ENCODE data around the gene TRMT11. TPM values are rescaled to one million over a fixed set of nuclear protein-coding genes. Genes with fewer than 3 reads are reported as not detected.
"Not testable (repeated sequence)": the region's sequence is repeated elsewhere in the genome, so short reads cannot be mapped to it uniquely, and the experiment has no call there.

Gene TRMT11
- total RNA-seq, 1 experiment from 2014 or later, result 140 TPM

GRCh38 chr6:126010040-126010439 lies 23.7 kb downstream of the TRMT11 start:
- no peaks in the 10 kb centered on the region for H4K20me1 ChIP-seq (ENCODE audit: insufficient read depth, low read depth, low read length)
- peaks cover 74% of the 10 kb centered on the region for H3K36me3 ChIP-seq (ENCODE audit: insufficient read depth, low read length)
- H2AFZ ChIP-seq (ENCODE audit: low read length), result no peak overlapping the region
- DNase-seq, result no peak
- H3K9ac ChIP-seq (ENCODE audit: low read length), result no peak overlapping the region
- no peaks in the 10 kb centered on the region for H3K9me3 ChIP-seq (ENCODE audit: low read length)
- H3K9me2 ChIP-seq (replicated peaks; ENCODE audit: insufficient read depth, low read length), result no peaks in the 10 kb centered on the region
- no peak overlapping the region for H3K4me2 ChIP-seq (ENCODE audit: low read depth, low read length, poor library complexity, severe bottlenecking)
- H3K79me2 ChIP-seq (ENCODE audit: low read length), result peaks cover 26% of the 10 kb centered on the region
- no peak overlapping the region for H3K4me3 ChIP-seq (ENCODE audit: low read length)
- no peak overlapping the region for H3K27ac ChIP-seq (ENCODE audit: low read length)
- no peaks in the 10 kb centered on the region for H3K27me3 ChIP-seq (ENCODE audit: low read length)
- H3K4me1 ChIP-seq (ENCODE audit: low read length), result no peaks in the 10 kb centered on the region

- Histone ChIP-seq H3K9ac (ENCODE audit: low read length) (no peak overlapping the region), H2AFZ (ENCODE audit: low read length) (no peak overlapping the region), H3K27ac (ENCODE audit: low read length) (no peak overlapping the region), H3K36me3 (ENCODE audit: insufficient read depth, low read length) (peaks cover 78% of the 10 kb centered on the region), H3K79me2 (ENCODE audit: low read length) (peaks cover 39% of the 10 kb centered on the region), H3K27me3 (ENCODE audit: low read length) (no peaks in the 10 kb centered on the region), H3K4me2 (ENCODE audit: low read depth, low read length, poor library complexity, severe bottlenecking) (no peak overlapping the region), H3K9me2 (replicated peaks; ENCODE audit: insufficient read depth, low read length) (no peaks in the 10 kb centered on the region), H3K4me1 (ENCODE audit: low read length) (no peaks in the 10 kb centered on the region), H3K9me3 (ENCODE audit: low read length) (no peaks in the 10 kb centered on the region), H4K20me1 (ENCODE audit: insufficient read depth, low read depth, low read length) (no peaks in the 10 kb centered on the region), H3K4me3 (ENCODE audit: low read length) (no peak overlapping the region)
- DNase-seq, result no peak
These were observed 29.5 kb downstream of the TRMT11 start for GRCh38 chr6:126015863-126016262.

- no peaks in the 10 kb centered on the region for H3K9me2 ChIP-seq (replicated peaks; ENCODE audit: insufficient read depth, low read length)
- no peaks in the 10 kb centered on the region for H3K4me1 ChIP-seq (ENCODE audit: low read length)
- H3K36me3 ChIP-seq (ENCODE audit: insufficient read depth, low read length), result peaks cover 80% of the 10 kb centered on the region
- no peaks in the 10 kb centered on the region for H3K9me3 ChIP-seq (ENCODE audit: low read length)
- no peaks in the 10 kb centered on the region for H3K27me3 ChIP-seq (ENCODE audit: low read length)
- no peak overlapping the region for H3K27ac ChIP-seq (ENCODE audit: low read length)
- no peak overlapping the region for H2AFZ ChIP-seq (ENCODE audit: low read length)
- H3K9ac ChIP-seq (ENCODE audit: low read length), result no peak overlapping the region
- no peak for DNase-seq
- H3K4me3 ChIP-seq (ENCODE audit: low read length), result no peak overlapping the region
- no peak overlapping the region for H3K4me2 ChIP-seq (ENCODE audit: low read depth, low read length, poor library complexity, severe bottlenecking)
- H4K20me1 ChIP-seq (ENCODE audit: insufficient read depth, low read depth, low read length), result no peaks in the 10 kb centered on the region
- peaks cover 41% of the 10 kb centered on the region for H3K79me2 ChIP-seq (ENCODE audit: low read length)
These were observed 30.3 kb downstream of the TRMT11 start for GRCh38 chr6:126016591-126016990.

GRCh38 chr6:126017668-126018067 lies 31.3 kb downstream of the TRMT11 start:
- H3K36me3 ChIP-seq (ENCODE audit: insufficient read depth, low read length), result peaks cover 77% of the 10 kb centered on the region
- no peak overlapping the region for H3K4me2 ChIP-seq (ENCODE audit: low read depth, low read length, poor library complexity, severe bottlenecking)
- H3K27ac ChIP-seq (ENCODE audit: low read length), result no peak overlapping the region
- no peak overlapping the region for H3K4me3 ChIP-seq (ENCODE audit: low read length)
- DNase-seq, result no peak
- H4K20me1 ChIP-seq (ENCODE audit: insufficient read depth, low read depth, low read length), result no peaks in the 10 kb centered on the region
- no peaks in the 10 kb centered on the region for H3K27me3 ChIP-seq (ENCODE audit: low read length)
- no peaks in the 10 kb centered on the region for H3K9me2 ChIP-seq (replicated peaks; ENCODE audit: insufficient read depth, low read length)
- peaks cover 38% of the 10 kb centered on the region for H3K79me2 ChIP-seq (ENCODE audit: low read length)
- no peaks in the 10 kb centered on the region for H3K4me1 ChIP-seq (ENCODE audit: low read length)
- no peak overlapping the region for H2AFZ ChIP-seq (ENCODE audit: low read length)
- H3K9ac ChIP-seq (ENCODE audit: low read length), result no peak overlapping the region
- no peaks in the 10 kb centered on the region for H3K9me3 ChIP-seq (ENCODE audit: low read length)

- Histone ChIP-seq H3K36me3 (ENCODE audit: insufficient read depth, low read length) (peaks cover 84% of the 10 kb centered on the region), H4K20me1 (ENCODE audit: insufficient read depth, low read depth, low read length) (no peaks in the 10 kb centered on the region), H3K27ac (ENCODE audit: low read length) (no peak overlapping the region), H3K79me2 (ENCODE audit: low read length) (peaks cover 43% of the 10 kb centered on the region), H3K4me2 (ENCODE audit: low read depth, low read length, poor library complexity, severe bottlenecking) (no peak overlapping the region), H3K9me3 (ENCODE audit: low read length) (no peaks in the 10 kb centered on the region), H2AFZ (ENCODE audit: low read length) (no peak overlapping the region), H3K9ac (ENCODE audit: low read length) (no peak overlapping the region), H3K9me2 (replicated peaks; ENCODE audit: insufficient read depth, low read length) (no peaks in the 10 kb centered on the region), H3K4me1 (ENCODE audit: low read length) (no peaks in the 10 kb centered on the region), H3K27me3 (ENCODE audit: low read length) (no peaks in the 10 kb centered on the region), H3K4me3 (ENCODE audit: low read length) (no peak overlapping the region)
- DNase-seq, result no peak
These were observed 34.1 kb downstream of the TRMT11 start for GRCh38 chr6:126020305-126021050.

- Histone ChIP-seq H3K36me3 (ENCODE audit: insufficient read depth, low read length) (peaks cover 77% of the 10 kb centered on the region), H3K79me2 (ENCODE audit: low read length) (peaks cover 29% of the 10 kb centered on the region), H3K4me1 (ENCODE audit: low read length) (peaks cover 12% of the 10 kb centered on the region)
- not testable (repeated sequence) for H4K20me1 ChIP-seq (ENCODE audit: insufficient read depth, low read depth, low read length); H3K9me2 ChIP-seq (replicated peaks; ENCODE audit: insufficient read depth, low read length); H3K9ac ChIP-seq (ENCODE audit: low read length); H3K27me3 ChIP-seq (ENCODE audit: low read length); H3K9me3 ChIP-seq (ENCODE audit: low read length); H3K4me3 ChIP-seq (ENCODE audit: low read length); H3K4me2 ChIP-seq (ENCODE audit: low read depth, low read length, poor library complexity, severe bottlenecking); H2AFZ ChIP-seq (ENCODE audit: low read length); H3K27ac ChIP-seq (ENCODE audit: low read length); DNase-seq
These were observed 37.1 kb downstream of the TRMT11 start for GRCh38 chr6:126023474-126023873.

- H3K27ac ChIP-seq (ENCODE audit: low read length), result no peak overlapping the region
- H4K20me1 ChIP-seq (ENCODE audit: insufficient read depth, low read depth, low read length), result no peaks in the 10 kb centered on the region
- no peak overlapping the region for H3K4me3 ChIP-seq (ENCODE audit: low read length)
- H3K4me2 ChIP-seq (ENCODE audit: low read depth, low read length, poor library complexity, severe bottlenecking), result no peak overlapping the region
- H3K4me1 ChIP-seq (ENCODE audit: low read length), result peaks cover 15% of the 10 kb centered on the region
- no peak for DNase-seq
- no peak overlapping the region for H2AFZ ChIP-seq (ENCODE audit: low read length)
- peaks cover 40% of the 10 kb centered on the region for H3K79me2 ChIP-seq (ENCODE audit: low read length)
- H3K27me3 ChIP-seq (ENCODE audit: low read length), result no peaks in the 10 kb centered on the region
- no peak overlapping the region for H3K9ac ChIP-seq (ENCODE audit: low read length)
- H3K9me3 ChIP-seq (ENCODE audit: low read length), result no peaks in the 10 kb centered on the region
- peaks cover 75% of the 10 kb centered on the region for H3K36me3 ChIP-seq (ENCODE audit: insufficient read depth, low read length)
- no peaks in the 10 kb centered on the region for H3K9me2 ChIP-seq (replicated peaks; ENCODE audit: insufficient read depth, low read length)
These were observed 39.7 kb downstream of the TRMT11 start for GRCh38 chr6:126026001-126026400.

GRCh38 chr6:126027601-126028000 lies 41.3 kb downstream of the TRMT11 start:
- no peak overlapping the region for H3K9ac ChIP-seq (ENCODE audit: low read length)
- H3K4me1 ChIP-seq (ENCODE audit: low read length), result peaks cover 15% of the 10 kb centered on the region
- H4K20me1 ChIP-seq (ENCODE audit: insufficient read depth, low read depth, low read length), result no peaks in the 10 kb centered on the region
- H3K79me2 ChIP-seq (ENCODE audit: low read length), result peaks cover 50% of the 10 kb centered on the region
- no peaks in the 10 kb centered on the region for H3K27me3 ChIP-seq (ENCODE audit: low read length)
- no peak overlapping the region for H3K4me3 ChIP-seq (ENCODE audit: low read length)
- peaks cover 65% of the 10 kb centered on the region for H3K36me3 ChIP-seq (ENCODE audit: insufficient read depth, low read length)
- no peak overlapping the region for H2AFZ ChIP-seq (ENCODE audit: low read length)
- H3K9me2 ChIP-seq (replicated peaks; ENCODE audit: insufficient read depth, low read length), result no peaks in the 10 kb centered on the region
- H3K4me2 ChIP-seq (ENCODE audit: low read depth, low read length, poor library complexity, severe bottlenecking), result peak overlapping the region; percentile 35
- DNase-seq, result no peak
- no peaks in the 10 kb centered on the region for H3K9me3 ChIP-seq (ENCODE audit: low read length)
- H3K27ac ChIP-seq (ENCODE audit: low read length), result no peak overlapping the region; the same call in 1 of the 2 replicates

All from Karpas-422 (cell line).